22Rv1 (cell line): Measurements from ENCODE around the gene VILL.

ENCODE experiments used
- CTCF ChIP-seq: fragments of 450-650 bp; IDR thresholded peaks from 2 replicates; pipeline ENCODE4 v1.5.1; 2017; ENCODE audit warnings: mild to moderate bottlenecking
- ZFX ChIP-seq: fragments of 450-650 bp; IDR thresholded peaks from 2 replicates; pipeline ENCODE4 v1.6.1; 2017; ENCODE audit warnings: antibody characterized with exemption, borderline replicate concordance

GRCh38 chr3:38006445-38006995 is 15.9 kb downstream of the VILL start:
- TF ChIP-seq CTCF = no peak
- no peak for TF ChIP-seq ZFX
